Ishikawa (cell line): ENCODE data around the gene LRRC26.

Experiments used
- EP300 ChIP-seq: IDR thresholded peaks from 2 replicates; pipeline ENCODE4 v1.6.1; 2012; ENCODE audit warnings: borderline replicate concordance
- NFIC ChIP-seq: IDR thresholded peaks from 2 replicates; pipeline ENCODE4 v1.6.1; 2012

DNA sequence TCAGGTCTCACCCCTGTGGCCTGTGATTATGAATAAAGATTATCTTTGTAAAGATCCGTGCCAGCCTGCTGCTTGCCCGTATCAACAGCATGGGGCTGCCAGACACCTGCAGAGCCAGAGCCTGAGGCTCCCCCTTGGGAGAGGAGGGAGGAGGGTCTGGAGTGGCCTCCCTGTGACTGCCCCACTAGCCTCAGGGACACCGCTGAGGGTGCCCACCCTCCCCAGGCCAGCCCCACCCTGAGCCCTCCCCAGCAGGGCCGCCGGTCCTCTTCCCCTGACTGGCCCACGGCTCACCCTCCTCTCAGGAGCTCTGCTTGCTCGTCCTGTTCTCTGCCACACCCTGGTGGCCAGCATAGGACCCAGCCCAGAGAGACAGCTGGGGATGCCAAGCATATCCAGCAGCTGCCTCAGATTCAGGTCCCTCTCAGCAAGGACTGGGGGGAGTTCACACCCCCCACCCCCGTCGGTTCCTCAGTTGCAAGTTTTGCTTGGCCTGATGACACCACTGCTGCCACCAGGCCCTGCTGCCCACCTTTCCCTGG lies 20.5 kb upstream of the LRRC26 start:
- TF ChIP-seq EP300 (no peak), NFIC (no peak)
